ENCODE results near the gene NLRP5.

Gene NLRP5

DNA sequence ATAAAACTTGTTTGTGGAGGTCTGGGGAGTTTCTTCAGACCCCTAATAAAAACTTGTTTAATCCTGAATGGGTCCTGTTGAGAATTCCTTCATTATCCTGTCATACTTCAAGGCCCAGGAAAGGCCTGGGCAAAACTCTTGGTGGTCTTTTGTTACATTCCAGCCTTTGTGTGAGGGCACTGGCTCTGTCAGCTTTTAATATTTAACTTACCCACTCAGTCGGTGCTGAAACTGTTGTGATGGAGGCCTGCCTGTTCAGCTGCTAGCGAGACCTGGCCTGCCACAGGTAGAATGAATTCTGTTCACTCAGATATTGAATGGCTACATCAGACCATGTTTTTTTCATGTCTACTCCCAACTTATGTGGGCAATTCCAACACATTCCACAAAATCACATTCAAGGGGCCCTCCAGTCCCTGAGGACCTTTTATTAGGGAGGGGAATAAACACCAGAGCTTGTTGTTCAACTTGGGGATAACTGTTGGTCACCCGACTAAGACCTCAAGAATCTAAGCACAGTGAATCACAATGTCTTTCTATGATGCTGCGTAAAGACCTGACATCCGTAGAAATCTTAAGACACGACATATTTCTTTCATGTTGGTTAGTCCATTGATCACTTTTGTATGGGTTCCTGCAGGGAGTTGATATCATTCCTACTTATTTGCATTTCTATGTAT is 26.4 kb upstream of the NLRP5 start:
- H3K4me3 ChIP-seq (ENCODE audit: low read depth, low read length) = no peak overlapping the region
- TF ChIP-seq CTCF (IDR thresholded peaks at IDR 0.05; ENCODE audit: insufficient read depth, low read depth, low read length, missing control alignments) = no peak
- DNase-seq (ENCODE audit: low read depth) = no peak

- no peak for DNase-seq (ENCODE audit: low read depth)
Observed at GRCh38 chr19:55962186-55962585, 24.4 kb upstream of the NLRP5 start.

DNA sequence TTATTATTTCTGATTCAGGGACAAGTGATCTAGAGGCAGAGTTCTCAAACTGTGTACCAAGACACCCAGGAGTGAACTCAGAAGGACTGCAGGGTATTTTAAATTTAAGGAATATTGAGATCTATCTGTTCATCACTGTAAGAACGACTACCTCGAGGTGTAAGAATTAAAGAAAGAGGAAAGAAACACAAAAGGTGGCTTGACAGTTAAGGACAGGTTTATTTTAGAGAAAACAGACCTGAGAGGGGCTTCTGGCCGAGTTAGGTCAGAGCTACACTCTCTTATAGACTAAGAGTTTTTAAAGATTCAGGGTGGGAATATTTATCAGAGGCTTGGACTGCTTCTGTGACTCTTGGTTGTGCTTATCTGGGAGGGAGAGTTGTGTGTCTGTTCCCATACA is 12.6 kb upstream of the NLRP5 start:
- no peak for TF ChIP-seq CTCF (IDR thresholded peaks at IDR 0.05; ENCODE audit: insufficient read depth, low read depth, low read length, missing control alignments)
- DNase-seq (ENCODE audit: low read depth) = no peak
- H3K4me3 ChIP-seq (ENCODE audit: low read depth, low read length) = no peak overlapping the region

More at GRCh38 chr19:55962186-55962585, 24.4 kb upstream of the NLRP5 start:
- no peak for TF ChIP-seq CTCF (IDR thresholded peaks at IDR 0.05; ENCODE audit: insufficient read depth, low read depth, low read length, missing control alignments)
- H3K4me3 ChIP-seq (ENCODE audit: low read depth, low read length) = no peak overlapping the region

DNA sequence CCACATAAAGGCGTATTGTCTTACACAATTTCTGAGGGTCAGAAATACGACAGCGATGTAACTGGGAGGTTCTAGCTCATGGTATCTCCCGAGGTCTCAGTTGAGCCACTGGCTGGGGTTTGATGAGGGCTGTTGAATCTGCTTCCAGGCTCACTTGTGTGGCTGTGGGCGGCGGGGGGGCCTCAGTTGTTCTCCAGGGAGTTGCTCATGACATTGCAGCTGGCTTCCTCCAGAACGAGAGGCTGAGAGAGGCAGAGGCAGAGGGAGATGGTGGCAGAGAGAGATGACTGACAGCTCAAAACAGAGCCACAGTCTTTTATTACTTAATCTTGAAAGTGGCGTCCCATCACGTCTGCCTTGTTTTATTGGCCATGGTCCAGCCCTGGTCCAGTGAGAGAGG is 6.2 kb upstream of the NLRP5 start:
- H3K4me3 ChIP-seq (ENCODE audit: low read depth, low read length) = no peak overlapping the region
- TF ChIP-seq CTCF (IDR thresholded peaks at IDR 0.05; ENCODE audit: insufficient read depth, low read depth, low read length, missing control alignments) = no peak
- no peak for DNase-seq (ENCODE audit: low read depth)

DNA sequence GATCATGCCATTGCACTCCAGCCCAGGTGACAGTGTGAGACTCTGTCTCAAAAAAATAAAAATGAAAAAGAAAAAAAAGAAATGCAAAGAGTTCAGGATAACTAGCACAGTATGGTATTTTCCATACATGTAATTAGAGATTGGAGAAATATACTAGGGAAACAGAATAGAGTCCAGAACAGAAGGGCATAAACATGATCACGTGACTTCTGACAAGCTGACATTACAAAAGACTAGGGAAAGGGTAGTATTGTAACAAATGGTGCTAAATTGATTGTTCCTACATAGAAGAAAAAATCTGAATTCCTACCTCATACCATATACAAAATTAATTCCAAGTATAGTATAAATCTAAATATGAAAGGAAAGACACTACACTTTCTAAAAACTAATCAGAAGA is 1.3 kb upstream of the NLRP5 start:
- DNase-seq (ENCODE audit: low read depth) = no peak
- TF ChIP-seq CTCF (IDR thresholded peaks at IDR 0.05; ENCODE audit: insufficient read depth, low read depth, low read length, missing control alignments) = no peak
- no peak overlapping the region for H3K4me3 ChIP-seq (ENCODE audit: low read depth, low read length)

DNA sequence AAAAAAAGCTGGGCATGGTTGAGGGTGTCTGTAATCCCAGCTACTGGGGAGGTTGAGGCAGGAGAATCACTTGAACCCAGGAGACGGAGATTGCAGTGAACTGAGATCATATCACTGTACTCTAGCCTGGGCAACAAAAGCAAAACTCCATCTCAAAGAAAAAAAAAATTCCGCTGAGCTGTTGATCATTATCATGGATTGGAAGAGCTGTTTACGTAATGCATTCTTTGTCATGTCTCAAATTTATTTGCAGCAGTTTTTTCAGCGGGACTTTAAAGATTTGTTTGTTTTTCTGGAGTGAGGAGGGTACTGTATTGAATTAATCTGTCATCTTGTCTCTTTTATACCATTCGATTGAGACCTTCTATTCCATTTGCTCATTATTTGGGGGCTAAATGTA is 4.3 kb downstream of the NLRP5 start:
- TF ChIP-seq CTCF (IDR thresholded peaks at IDR 0.05; ENCODE audit: insufficient read depth, low read depth, low read length, missing control alignments) = no peak
- no peak overlapping the region for H3K4me3 ChIP-seq (ENCODE audit: low read depth, low read length)
- DNase-seq (ENCODE audit: low read depth) = no peak

DNA sequence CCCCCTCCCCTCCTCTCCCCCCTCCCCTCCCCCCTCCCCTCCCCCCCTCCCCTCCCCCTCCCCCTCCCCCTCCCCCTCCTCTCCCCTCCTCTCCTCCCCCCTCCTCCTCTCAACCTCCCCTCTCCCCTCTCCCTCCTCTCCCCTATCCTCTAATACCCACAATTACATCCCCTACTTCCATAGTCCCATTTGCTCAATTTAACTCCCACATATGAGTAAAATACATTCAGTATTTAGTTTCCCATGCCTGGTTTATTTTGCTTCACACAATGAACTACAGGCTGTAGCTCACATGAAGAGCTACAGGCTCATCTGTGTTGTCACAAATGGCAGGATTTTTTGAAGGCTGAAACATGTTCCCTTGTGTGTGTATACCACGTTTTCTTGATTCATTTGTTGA is 6.9 kb downstream of the NLRP5 start:
- TF ChIP-seq CTCF (IDR thresholded peaks at IDR 0.05; ENCODE audit: insufficient read depth, low read depth, low read length, missing control alignments) = no peak
- H3K4me3 ChIP-seq (ENCODE audit: low read depth, low read length) = no peak overlapping the region
- DNase-seq (ENCODE audit: low read depth) = no peak

Data from GM12865 (cell line).